Measurements from ENCODE around the gene CDT1. TPM values are rescaled to one million over a fixed set of nuclear protein-coding genes. Genes with fewer than 3 reads are reported as not detected.
A peak's percentile ranks its signal among the peaks of the same experiment; 100 is the strongest.

CDT1 gene
- 12.2 TPM for total RNA-seq

DNA sequence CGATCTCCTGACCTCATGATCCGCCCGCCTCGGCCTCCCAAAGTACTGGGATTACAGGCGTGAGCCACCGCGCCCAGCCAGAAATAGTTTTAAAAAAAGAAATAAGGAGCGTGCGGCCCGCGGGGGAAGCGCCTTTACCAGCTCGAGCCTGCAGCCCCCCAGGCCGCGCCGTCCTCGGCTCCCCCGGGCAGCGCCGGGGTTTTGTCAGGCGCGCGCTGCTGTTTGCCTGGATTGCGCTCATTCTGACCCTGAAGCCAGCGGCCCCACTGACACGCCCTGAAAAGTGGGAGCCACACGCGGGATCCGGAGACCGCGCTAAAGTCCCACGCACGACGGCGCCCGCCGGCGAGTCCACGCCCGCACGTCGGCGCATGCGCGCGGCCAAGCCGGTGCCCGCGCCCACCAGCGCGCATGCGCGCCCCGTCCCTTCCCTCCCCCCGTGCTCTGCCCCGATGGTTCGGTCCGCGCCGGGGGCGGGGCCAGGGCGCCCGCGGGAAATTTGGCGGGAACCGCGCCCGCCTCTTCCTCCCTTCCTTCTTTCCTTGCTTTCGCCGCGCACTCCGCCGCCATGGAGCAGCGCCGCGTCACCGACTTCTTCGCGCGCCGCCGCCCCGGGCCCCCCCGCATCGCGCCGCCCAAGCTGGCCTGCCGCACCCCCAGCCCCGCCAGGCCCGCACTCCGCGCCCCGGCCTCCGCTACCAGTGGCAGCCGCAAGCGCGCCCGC lies at the start of gene CDT1:
TSS of gene CDT1 (plus strand) at position 526 of the 724 bp plus-strand sequence. CDS start at position 569, 43 bp downstream.
- DNase-seq, result peak; percentile 93

DNA sequence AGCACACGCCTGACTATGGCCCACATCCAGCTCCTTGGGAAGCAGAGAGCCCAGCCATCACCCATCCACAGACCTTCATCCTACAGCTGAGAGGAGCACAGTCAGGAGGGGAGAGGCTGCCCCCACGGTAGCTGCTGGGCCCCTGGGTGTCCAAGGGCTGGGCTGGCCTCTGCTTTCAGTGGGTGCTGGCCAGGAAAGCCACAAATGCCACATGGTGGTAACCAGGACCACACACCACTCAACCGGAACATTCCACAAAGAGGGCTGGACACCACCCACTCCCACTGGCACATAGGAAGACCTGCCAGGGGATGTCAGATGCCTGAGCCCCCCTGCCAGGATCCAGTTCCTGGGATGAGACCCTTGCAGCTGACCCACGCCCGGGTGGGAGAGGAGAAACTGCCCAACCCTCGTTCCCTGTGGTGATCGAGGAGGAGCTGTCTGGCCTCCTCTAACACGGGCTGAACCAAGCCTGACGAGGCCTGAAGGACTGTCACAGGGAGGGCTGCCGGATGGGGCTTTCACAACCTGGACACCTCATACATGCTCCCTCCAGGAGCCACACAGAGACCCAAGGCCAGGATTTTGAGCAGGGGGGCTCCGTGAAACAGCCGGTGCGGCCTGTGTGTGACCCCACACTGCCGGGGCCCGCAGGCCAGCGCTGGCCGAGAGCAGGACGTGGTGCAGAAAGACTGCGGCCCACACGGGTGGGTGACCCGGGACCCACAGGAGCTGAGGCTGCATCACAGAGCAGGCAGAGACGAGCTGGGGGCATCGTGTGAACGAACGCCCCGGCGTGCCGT lies 49.3 kb upstream of the CDT1 start:
- no peak for DNase-seq

DNA sequence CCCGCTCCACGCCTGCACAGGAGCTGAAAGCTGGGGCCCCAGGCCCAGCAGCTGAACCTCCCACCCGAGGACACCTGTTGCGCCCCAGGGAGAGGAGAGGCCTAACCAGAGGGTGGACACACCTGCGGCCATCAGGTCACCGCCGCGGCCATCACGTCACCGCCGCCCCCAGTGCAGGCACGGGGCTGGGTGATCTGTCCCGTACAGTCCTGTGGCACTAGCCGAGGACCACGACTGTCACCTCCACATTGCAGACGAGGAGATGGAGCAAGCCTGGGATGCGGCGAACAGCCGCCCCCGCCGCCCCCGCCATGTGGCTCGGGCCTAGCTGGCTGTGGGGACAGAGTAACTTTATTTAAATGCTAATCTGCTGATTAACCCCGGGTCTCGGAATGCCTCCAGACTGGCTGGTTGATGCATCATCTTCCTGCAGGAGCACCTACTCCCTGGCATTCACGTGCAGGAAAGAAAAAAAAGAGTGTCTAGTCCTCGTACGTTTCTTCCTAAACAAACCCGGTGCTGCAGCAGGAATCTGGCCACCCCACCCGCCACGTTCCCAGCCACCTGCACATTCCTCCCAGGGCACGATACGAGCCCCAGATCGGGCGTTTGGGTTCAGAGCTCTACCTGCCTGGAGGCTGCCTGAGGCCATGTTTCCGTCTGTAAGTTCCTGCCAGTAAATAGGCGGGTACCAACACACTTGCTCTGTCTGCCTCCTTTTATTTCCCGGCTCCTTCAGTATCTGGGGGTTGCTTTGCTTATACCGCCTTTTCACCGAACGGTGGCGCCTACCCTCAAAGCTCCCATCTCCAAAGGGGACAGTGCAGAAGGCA lies 48.5 kb upstream of the CDT1 start:
- DNase-seq, result peak; percentile 48

DNA sequence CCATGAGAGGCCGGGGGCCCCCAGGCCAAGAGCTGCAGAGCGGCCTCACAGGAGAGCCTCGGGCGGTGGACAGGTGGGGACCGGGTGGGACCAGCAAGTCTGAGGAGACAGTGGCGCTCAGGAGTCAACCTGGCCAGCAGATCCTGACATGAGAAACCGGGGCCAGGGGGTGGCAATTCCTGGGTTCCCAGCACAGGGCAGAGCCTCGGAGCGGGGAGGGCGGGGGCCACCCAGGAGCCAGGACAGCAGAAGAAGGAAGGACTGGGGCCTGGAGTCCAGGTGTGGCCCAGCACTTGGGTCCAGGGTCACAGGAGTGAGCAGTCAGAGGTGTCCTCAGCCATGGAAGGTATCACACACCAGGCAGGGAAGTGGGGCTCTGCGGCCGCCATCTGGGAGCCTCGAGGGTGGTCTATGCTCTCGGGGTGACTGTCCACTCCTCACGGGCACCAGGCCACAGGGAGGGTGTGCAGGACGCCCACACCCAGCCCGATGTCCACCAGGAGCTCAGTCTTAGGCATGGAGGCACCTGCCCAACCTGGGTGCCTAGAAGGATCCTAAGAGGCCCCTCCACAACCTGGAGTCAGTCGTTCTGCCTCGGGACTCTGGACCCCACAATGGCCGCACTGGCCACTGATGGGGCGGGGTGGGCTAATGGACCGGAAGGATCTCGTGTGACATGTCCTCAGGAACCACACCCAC lies 47.7 kb upstream of the CDT1 start:
- DNase-seq, result no peak

DNA sequence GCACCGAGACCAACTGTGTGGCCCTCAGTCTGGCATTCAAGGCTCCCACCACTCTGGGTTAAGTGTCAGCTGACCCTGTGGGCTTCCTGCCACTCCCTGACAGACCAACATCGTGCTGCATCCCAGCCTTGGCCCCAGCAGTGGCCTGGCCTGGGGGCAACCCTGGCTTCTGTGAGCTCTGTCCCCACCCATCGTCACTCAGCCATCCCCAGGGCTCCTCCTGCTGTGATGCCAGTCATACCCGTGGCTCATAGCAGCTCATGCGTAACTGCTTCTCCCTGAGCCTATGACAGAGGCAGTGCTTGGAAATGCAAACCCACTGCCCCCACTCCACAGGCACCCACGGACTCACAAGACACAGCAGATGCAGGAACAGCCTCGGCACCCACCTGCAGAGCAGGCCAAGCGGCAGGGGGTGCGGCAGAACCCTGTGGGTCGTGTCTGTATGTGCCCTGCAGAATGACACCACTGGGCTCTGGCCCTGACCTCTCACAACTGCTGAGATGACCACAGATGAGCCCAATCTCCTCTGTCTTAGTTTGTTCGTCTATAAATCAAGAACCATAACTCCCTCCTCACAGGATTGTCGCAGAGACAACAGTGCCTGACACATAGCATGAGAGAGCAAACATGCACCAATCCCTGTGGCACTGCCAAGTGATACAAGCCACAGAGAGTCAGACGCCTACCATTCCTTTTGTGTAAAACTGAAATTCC lies 45.2 kb upstream of the CDT1 start:
- no peak for DNase-seq

DNA sequence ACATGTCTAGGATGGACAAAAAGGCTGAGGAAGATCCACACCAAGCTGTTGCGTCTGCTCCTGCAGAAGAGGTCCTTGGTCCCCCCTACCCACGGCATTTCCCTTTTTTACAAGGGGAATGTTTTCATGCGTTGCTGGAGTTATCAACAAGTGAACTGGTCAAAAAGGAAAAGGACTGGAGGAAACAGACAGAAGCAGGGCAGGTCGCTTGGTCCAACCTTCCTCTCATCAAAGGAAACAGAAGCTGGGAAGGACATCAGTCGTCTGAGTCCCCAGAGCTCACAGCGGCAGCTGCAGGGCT lies 44.7 kb upstream of the CDT1 start:
- DNase-seq, result no peak

DNA sequence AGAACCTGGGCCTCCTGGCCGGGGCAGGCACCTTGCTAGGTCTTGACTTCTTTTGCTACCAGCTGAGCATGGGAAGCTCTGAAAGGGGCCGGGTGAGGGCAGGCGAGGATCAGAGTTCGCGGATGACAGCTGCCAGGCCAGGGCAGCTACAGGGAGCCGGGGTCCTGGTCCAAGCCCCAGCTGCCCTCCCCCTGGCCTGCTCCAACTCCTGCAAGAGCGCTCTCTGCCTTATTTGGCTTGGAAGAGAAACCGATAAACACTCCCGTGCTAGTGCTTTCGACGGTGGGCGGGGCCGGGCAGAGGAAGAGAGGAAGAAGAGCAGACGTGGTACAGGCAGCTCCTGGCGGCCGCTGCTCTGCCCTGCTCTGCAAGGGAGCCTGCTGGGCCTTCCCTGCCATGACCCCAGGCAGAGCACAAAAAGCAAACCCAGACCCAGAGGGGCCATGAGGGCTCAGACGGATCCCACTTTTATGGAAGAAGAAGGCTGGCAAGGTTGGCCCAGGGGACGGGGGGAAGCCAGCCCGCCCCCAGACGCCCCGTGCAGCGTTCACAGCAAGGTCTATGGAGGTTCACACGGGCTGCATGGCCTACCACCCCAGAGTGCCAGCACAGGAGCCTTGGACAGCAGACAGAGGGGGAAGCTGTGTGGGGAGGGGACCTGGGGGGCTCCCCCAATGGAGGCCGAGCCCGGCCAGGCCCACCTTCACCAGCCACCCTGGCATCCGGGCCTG lies 44.2 kb upstream of the CDT1 start:
- peak; percentile 63 for DNase-seq

DNA sequence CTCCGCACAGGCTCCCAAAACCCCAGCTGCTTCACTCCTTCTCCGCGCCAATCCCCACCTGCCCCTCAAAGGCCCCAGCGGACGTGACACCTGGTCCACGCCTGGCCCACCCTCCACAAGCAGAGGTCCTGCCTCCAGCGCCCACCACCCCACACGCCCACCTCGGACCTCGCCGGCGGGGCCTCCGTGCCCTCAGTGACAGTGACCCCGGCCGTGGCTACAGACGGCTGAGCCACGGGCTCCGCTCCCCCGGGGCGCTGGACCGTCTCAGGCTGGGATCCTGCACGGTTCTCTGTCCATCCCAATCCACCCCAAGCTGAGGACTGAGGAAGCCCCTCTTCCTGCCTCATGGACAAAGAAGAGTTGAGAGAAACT lies 43.6 kb upstream of the CDT1 start:
- no peak for DNase-seq

DNA sequence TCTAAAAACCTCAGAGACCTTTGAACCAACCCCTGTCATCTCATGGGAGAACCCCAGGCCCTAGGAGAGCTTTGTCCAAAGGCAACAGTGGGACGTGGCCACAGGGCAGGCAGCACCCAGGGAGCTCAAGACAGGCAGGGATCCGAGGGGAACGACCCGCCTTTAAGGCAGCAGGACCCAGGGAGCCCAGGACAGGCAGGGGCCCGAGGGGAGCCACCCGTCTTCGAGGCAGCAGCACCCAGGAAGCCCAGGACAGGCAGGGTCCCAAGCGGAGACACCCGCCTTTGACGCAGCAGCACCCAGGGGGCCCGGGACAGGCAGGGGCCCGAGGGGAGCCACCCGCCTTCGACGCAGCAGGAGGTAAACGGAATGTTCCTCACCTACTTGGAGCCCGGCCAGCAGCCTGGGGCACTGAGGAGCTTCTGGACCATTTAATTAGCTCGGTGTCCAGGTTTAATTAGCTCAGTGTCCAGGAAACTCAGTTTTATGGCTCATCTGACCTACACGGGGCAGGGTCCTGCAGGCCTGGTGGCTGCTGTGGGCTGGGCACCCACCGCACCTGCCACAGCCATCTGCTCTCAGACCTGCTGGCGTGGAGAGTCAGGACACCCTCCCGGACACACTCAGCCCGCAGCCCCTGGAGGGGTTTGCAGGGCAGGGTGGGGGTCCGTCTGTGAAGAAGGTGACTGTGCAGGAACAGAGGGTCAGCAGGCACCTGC lies 43.0 kb upstream of the CDT1 start:
- no peak for DNase-seq

DNA sequence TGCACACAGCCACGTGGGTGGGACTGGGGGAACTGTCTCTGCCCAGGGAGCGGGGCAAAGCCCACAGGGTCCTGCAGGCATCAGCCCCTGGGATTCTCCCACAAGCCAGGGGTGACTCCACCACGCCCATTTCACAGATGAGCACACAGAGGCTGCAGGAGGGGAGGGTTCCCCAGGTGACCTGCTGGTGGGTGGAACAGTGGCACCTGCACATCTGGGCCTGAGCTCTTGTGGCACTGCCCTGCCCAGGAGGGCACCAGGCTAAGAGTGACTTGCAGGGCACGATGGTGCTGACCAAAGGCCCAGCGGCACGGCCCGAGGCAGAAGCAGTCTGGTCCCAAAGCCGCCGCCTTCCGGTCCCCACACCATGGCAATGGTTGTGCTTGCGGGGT lies 42.5 kb upstream of the CDT1 start:
- DNase-seq, result no peak

DNA sequence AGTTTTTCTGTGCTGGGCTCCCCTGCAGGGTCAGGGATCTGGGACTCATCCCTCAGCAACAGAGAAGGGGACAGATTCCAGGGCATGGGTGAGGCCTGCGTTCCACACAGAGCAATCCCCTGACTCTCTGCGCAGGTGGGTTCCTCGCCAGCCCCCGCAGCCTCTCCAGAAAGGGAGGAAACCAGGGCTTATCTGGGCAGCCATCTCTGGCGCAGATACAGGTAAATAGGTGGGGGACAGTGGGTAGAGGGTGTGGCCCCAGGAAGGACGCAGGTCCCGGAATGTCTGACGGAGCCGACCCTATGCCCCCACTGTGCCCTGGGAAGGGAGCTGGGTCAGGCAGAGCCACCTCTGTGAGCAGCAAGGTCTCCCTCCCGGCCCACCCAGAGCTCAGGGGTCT lies 41.8 kb upstream of the CDT1 start:
- DNase-seq, result no peak

DNA sequence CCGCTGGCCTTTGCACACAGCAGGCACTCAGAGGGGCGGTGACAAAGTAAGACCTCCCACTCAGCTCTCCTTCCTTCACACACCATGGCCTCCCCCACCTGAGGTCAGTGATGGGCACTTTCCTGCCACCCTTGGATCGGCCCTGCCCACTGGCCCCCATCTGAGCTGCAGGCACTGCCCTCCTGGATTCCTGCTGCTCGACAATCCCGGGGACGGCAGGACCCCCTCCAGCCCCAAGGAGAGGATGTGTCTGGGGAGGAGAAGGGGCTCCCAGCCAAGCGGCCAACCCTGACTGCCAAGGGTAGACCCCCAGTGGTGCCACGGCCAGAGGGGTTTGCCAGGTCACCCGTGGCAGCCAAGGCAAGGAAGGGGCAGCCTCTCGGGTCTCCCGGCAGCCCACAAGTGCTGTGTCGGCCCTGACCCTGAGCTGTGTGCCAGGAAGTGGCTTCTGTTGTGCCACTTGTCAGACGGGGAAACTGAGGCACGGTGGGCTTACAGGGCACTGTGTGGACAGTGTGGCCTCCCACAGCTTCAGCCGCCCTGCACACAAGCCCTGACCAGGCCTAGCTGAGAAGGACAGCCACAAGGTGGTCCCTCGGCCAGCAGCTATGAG lies 41.2 kb upstream of the CDT1 start:
- DNase-seq, result no peak

DNA sequence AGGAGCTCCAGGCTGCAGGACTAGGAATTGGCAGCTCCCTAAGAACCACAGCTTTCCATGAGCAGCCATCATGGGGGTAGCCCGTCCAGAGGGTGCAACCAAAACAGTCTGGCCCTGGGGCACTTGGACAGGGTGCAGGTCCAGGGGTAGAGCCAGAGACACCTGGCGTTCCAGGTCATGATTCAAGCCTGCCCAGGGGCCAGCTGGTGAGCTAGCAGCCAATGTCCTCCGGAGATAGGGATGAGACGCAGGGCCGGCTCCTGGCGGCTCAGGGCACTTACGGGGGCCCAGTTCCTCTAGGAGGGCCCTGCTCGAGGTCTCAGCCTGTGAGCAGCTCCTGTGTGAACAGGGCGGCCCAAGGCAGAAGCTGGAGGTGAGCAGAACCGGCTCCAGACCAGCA lies 40.6 kb upstream of the CDT1 start:
- DNase-seq, result no peak

DNA sequence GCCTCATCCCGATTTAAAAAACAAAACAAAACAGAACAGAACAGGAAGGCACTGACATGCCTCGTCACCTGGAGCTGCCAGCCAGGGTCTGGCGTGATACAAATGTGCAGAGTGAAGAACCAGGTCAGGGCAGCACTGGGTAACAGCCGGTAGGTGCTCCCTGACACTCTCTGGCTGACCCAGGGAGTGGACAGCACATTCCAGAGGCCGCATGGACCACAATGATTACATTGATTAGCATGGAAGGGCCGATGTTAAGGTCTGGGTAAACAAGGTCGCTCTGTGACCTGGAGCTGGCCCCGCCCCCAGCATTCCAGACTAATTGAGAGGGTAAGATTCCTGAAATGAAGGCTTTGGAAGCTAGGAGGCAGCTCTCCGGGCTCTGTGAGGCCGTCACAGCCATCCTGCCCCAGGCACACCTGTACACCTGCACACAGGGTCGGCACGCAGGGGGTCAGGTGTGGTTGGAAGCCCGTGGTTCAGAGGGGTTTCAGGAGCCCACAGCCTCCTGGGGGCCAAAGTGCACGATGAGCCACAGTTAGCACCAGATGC lies 40.0 kb upstream of the CDT1 start:
- DNase-seq, result no peak

DNA sequence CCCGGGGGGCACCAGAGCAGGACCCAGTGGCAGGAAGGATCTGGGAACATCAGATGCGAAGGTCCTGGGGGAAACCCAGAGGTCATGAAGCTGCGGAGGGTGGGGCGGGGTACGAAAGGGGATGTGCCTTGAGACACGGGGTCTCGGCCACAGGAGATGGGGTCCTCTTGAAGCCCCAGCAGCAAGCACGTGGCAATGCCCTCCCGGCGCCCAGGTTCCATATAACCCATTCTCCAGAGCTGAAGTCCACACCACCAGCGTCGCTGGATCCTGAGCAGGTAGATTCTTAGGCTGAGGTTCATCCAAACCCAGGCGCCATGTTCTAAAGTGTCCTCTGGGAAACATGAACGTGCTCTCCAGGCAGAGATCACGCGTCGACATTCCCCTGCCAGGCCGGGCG lies 39.5 kb upstream of the CDT1 start:
- DNase-seq, result no peak

DNA sequence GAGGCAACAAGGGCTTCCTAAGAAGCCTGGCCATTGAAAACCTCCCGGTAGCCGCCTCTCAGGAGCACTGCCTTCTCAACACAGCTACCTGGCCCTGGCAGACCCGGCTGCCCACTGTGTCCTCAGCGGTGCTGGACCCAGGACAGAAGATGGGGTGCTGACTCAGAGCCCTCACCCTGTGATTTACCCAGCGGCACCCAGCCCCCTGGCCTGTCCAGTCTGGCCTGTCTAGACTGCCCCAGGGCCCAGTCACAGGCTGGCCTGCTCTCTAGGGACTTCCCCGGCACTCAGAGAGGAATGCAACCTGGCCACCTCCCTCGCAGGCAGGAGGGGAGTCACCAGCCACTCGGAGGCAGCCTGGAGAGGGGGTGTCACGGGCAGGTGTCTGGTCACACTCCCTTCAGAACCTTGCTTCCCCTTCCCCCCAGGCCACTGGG lies 38.7 kb upstream of the CDT1 start:
- no peak for DNase-seq

DNA sequence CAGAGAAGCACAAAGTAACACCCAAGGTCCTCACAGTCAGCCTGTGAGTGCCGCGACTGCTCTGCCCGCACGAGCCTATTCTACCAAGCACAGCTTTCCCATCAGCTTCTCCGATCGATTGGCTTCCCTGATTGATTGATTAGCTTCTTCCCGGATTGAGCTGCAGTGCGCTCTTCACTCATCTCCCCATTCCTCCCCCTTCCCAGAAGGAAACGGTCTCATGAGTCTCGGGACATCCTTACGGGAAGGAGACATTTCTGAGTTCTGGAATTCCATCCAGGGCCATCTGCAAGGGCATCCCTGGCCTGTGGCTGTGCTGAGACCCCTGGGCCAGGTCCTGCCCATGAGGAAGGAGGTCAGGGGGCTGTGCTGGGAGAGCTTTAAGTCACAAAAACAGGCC lies 36.6 kb upstream of the CDT1 start:
- no peak for DNase-seq

DNA sequence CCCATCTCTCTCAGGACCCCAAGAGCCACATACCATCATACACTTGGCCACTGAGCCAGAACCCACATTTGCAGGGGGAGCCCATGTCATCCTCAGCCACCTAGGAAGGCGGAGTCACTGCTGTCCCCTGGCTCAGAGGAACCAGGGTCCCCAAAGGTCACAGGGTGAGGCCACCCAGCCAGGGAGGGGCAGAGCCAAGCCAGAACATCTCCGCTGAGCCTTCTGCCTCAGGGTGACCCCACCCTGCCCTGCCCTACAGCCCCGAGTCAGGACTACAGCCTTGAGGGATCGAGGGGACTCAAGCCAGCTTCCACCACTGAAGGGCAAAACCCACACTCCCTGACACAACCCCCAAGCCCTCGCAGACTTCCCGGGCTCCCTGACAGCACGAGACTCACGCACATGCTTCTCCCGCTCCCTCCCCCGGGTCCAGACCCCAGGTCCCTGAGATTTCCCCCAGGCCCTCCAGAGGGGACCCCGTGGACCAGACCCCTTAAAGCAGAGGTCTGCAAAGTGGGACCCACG lies 36.0 kb upstream of the CDT1 start:
- DNase-seq, result no peak

DNA sequence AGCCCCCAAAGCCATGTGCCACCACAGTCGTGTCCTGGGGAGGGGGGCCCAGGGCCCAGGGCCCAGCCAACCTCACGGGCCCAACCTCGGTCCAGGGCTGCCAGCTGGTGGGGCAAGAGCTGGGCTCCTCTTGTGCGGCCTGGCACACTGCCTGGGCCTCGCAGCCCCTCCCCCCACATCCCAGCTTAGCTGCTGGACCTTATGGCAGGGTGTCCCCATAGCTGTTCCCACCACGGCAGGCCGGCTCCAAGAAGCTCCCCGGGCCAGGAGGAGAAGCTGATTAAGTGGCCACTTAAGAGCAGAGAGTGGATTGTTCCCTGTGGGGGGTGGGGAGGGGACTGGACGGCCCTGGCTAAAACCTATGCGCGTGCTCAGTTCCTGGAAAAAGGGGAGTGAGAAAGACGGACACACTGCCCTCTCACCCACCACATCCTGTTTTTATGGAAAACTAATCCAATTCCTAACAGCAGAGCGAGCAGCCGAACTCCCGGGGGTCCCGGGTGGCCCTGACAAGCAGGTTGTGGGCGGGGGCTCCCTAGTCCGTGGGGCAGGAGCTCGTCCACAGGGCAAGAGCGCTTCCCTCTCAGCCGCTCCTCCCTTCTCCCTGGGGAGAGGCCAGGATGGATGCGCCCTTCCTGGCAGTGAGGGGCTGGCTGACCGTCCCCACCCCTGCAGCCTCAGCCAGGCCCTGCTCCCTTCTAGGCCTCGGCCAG lies 35.4 kb upstream of the CDT1 start:
- DNase-seq, result peak; percentile 90

All from tongue (tissue), 2 donors.